HG03442 (cell line): ENCODE measurements around the gene BRICD5.
"Not testable (repeated sequence)": the region's sequence is repeated elsewhere in the genome, so short reads cannot be mapped to it uniquely, and the experiment has no call there.

Experiments
- ATAC-seq: cut with Tn5 transposase; IDR thresholded peaks from one replicate; pipeline ENCODE4 v1.9.1; 2021; ENCODE audit warnings: mild to moderate bottlenecking, moderate library complexity; ENCODE audit not compliant: unreplicated experiment

BRICD5 gene

GRCh38 chr16:2223221-2223941 is 12.7 kb upstream of the BRICD5 start, which contains the start of gene E4F1:
TSS of gene E4F1 (plus strand) at chr16:2223591. CDS start at chr16:2223614, 23 bp downstream.
- peak; percentile 92 for ATAC-seq

- ATAC-seq, result no peak
Observed at GRCh38 chr16:2216330-2216729, 5.7 kb upstream of the BRICD5 start.

- ATAC-seq, result peak; percentile 82
Observed at GRCh38 chr16:2214719-2214968, 4.0 kb upstream of the BRICD5 start, which contains the start of gene PGP. TSS of gene PGP (minus strand) at chr16:2214840. CDS start at chr16:2214777, 63 bp downstream.

GRCh38 chr16:2213817-2214718 is 3.4 kb upstream of the BRICD5 start:
- ATAC-seq, result peak; percentile 17

- ATAC-seq, result no peak
Observed at GRCh38 chr16:2212362-2213324, 2.0 kb upstream of the BRICD5 start.

- ATAC-seq, result no peak
Observed at GRCh38 chr16:2211923-2212347, 1.3 kb upstream of the BRICD5 start.

- no peak for ATAC-seq
Observed at GRCh38 chr16:2210009-2210332, 692 bp downstream of the BRICD5 start.

GRCh38 chr16:2209258-2210008 is 1.2 kb downstream of the BRICD5 start:
- ATAC-seq, result no peak

GRCh38 chr16:2208772-2209171 is 1.9 kb downstream of the BRICD5 start:
- no peak for ATAC-seq

- no peak for ATAC-seq
Observed at GRCh38 chr16:2208308-2208707, 2.4 kb downstream of the BRICD5 start.

GRCh38 chr16:2207872-2208271 is 2.8 kb downstream of the BRICD5 start:
- ATAC-seq, result no peak

- no peak for ATAC-seq
Observed at GRCh38 chr16:2206780-2207433, 3.8 kb downstream of the BRICD5 start.

GRCh38 chr16:2206420-2206779 is 4.3 kb downstream of the BRICD5 start:
- ATAC-seq, result no peak

GRCh38 chr16:2205967-2206313 is 4.7 kb downstream of the BRICD5 start:
- no peak for ATAC-seq

- ATAC-seq, result peak; percentile 75
Observed at GRCh38 chr16:2205104-2205966, 5.3 kb downstream of the BRICD5 start, which contains the start of gene MLST8. TSS of gene MLST8 (plus strand) at chr16:2205454. CDS start at chr16:2206086, 632 bp downstream.

GRCh38 chr16:2204416-2205103 is 6.1 kb downstream of the BRICD5 start:
- ATAC-seq, result no peak

GRCh38 chr16:2203119-2203688 is 7.5 kb downstream of the BRICD5 start:
- ATAC-seq, result not testable (repeated sequence)

GRCh38 chr16:2200313-2200712 is 10.3 kb downstream of the BRICD5 start:
- ATAC-seq, result no peak
